ENCODE data around the gene RPTOR.

Gene RPTOR

GRCh38 chr17:81003711-81004475, 459.3 kb downstream of the RPTOR start (continued):
- peak; percentile 42; the same call in 1 of the 2 replicates for TF ChIP-seq KLF9 (tag by site-specific recombination; IDR thresholded peaks at IDR 0.05; ENCODE audit: low read depth)
- TF ChIP-seq YY2 (tag by site-specific recombination; IDR thresholded peaks at IDR 0.05), result no peak
- TF ChIP-seq, protein P1, sequence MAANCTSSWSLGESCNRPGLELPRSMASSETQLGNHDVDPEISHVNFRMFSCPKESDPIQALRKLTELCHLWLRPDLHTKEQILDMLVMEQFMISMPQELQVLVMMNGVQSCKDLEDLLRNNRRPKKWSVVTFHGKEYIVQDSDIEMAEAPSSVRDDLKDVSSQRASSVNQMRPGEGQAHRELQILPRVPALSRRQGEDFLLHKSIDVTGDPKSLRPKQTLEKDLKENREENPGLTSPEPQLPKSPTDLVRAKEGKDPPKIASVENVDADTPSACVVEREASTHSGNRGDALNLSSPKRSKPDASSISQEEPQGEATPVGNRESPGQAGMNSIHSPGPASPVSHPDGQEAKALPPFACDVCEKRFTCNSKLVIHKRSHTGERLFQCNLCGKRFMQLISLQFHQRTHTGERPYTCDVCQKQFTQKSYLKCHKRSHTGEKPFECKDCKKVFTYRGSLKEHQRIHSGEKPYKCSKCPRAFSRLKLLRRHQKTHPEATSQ (tag by site-specific recombination; IDR thresholded peaks at IDR 0.05), result no peak
- TF ChIP-seq ZFHX2 (tag by site-specific recombination; conservative IDR thresholded peaks at IDR 0.05), result peak; percentile 74
- no peak for TF ChIP-seq ZNF394 (tag by site-specific recombination; IDR thresholded peaks at IDR 0.05; ENCODE audit: borderline replicate concordance)
- TF ChIP-seq, protein P2, sequence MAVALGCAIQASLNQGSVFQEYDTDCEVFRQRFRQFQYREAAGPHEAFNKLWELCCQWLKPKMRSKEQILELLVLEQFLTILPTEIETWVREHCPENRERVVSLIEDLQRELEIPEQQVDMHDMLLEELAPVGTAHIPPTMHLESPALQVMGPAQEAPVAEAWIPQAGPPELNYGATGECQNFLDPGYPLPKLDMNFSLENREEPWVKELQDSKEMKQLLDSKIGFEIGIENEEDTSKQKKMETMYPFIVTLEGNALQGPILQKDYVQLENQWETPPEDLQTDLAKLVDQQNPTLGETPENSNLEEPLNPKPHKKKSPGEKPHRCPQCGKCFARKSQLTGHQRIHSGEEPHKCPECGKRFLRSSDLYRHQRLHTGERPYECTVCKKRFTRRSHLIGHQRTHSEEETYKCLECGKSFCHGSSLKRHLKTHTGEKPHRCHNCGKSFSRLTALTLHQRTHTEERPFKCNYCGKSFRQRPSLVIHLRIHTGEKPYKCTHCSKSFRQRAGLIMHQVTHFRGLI (tag by site-specific recombination; IDR thresholded peaks at IDR 0.05), result peak; percentile 86
- peak; percentile 100 for TF ChIP-seq ZNF146 (tag by site-specific recombination; IDR thresholded peaks at IDR 0.05)
- TF ChIP-seq ZNF423 (tag by site-specific recombination; IDR thresholded peaks at IDR 0.05), result no peak
- 0 out of 2 replicates have a peak, but pooled peaks have one; percentile 5 for TF ChIP-seq ZNF768 (tag by site-specific recombination; IDR thresholded peaks at IDR 0.05)
- TF ChIP-seq SP7 (tag by site-specific recombination; IDR thresholded peaks at IDR 0.05), result no peak
- 0 out of 2 replicates have a peak, but pooled peaks have one; percentile 16 for TF ChIP-seq WT1 (tag by site-specific recombination; IDR thresholded peaks at IDR 0.05)
- TF ChIP-seq ZNF391 (tag by site-specific recombination; IDR thresholded peaks at IDR 0.05; ENCODE audit: borderline replicate concordance, low read depth), result no peak
- TF ChIP-seq ZNF548 (tag by site-specific recombination; IDR thresholded peaks at IDR 0.05), result no peak
- TF ChIP-seq REST (tag by site-specific recombination; IDR thresholded peaks at IDR 0.05), result no peak

DNA sequence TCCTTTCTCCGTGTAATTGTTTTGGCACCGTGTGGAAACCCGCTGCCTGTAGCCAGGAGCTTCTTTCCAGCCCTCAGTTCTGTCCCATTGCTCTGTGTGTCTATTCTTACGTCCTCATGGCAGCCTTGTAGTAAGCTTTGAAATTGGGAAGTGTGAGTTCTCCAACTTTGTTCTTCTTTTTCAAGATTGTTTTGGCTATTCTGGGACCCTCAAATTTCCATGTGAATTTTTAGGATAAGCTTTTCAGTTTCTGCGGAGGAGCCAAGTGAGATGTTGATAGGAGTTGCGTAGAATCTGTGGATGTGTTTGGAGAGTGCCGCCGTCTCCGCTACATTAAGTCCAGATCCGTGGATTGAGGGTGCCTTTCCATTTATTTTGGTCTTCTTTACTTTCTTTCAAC, 462.3 kb downstream of the RPTOR start:
- Histone ChIP-seq H3K4me1 (ENCODE audit: control insufficient read depth, insufficient read depth, low read length) (peaks cover 9% of the 10 kb centered on the region), H3K27ac (ENCODE audit: extremely low read depth, low read depth, low read length) (no peak overlapping the region), H3K36me3 (ENCODE audit: control insufficient read depth in 2 of 2, insufficient read depth in 1 of 2, low read length in 2 of 2) (no peaks in the 10 kb centered on the region), H3K4me3 (ENCODE audit: low read depth, low read length) (no peak overlapping the region), H3K9me3 (ENCODE audit: control insufficient read depth, insufficient read depth, low read depth, low read length) (no peaks in the 10 kb centered on the region)
- CTCF ChIA-PET, result interaction anchor here (0.7 to 2.0 kb wide), 6 partner anchors 9 to 467 kb away, joined by 3 to 20 read pairs (median 5); no protein-coding TSS in a partner anchor
- POLR2A ChIA-PET, result interaction anchor here (1.5 kb wide), 1 partner anchor 552 kb away, joined by 3 read pairs; no protein-coding TSS in a partner anchor
- TF ChIP-seq ZNF426 (tag by site-specific recombination; IDR thresholded peaks at IDR 0.05), result no peak
- no peak for TF ChIP-seq ZNF561 (tag by site-specific recombination; IDR thresholded peaks at IDR 0.05; ENCODE audit: borderline replicate concordance)
- TF ChIP-seq ZNF677 (tag by site-specific recombination; IDR thresholded peaks at IDR 0.05), result no peak
- TF ChIP-seq, protein P3, sequence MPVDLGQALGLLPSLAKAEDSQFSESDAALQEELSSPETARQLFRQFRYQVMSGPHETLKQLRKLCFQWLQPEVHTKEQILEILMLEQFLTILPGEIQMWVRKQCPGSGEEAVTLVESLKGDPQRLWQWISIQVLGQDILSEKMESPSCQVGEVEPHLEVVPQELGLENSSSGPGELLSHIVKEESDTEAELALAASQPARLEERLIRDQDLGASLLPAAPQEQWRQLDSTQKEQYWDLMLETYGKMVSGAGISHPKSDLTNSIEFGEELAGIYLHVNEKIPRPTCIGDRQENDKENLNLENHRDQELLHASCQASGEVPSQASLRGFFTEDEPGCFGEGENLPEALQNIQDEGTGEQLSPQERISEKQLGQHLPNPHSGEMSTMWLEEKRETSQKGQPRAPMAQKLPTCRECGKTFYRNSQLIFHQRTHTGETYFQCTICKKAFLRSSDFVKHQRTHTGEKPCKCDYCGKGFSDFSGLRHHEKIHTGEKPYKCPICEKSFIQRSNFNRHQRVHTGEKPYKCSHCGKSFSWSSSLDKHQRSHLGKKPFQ (tag by site-specific recombination; IDR thresholded peaks at IDR 0.05), result no peak
- TF ChIP-seq ZNF274 (IDR thresholded peaks at IDR 0.05; ENCODE audit: low read length), result no peak
- no peak for TF ChIP-seq ZNF274 (tag by site-specific recombination; IDR thresholded peaks at IDR 0.05; ENCODE audit: borderline replicate concordance)
- TF ChIP-seq ZNF610 (tag by site-specific recombination; IDR thresholded peaks at IDR 0.05; ENCODE audit: borderline replicate concordance), result no peak
- TF ChIP-seq ZNF211 (tag by site-specific recombination; IDR thresholded peaks at IDR 0.05; ENCODE audit: low read depth), result no peak
- TF ChIP-seq ZNF292 (tag by site-specific recombination; IDR thresholded peaks at IDR 0.05; ENCODE audit: borderline replicate concordance, low read depth), result no peak
- no peak for TF ChIP-seq ZNF692 (tag by site-specific recombination; IDR thresholded peaks at IDR 0.05)
- TF ChIP-seq, protein P4, sequence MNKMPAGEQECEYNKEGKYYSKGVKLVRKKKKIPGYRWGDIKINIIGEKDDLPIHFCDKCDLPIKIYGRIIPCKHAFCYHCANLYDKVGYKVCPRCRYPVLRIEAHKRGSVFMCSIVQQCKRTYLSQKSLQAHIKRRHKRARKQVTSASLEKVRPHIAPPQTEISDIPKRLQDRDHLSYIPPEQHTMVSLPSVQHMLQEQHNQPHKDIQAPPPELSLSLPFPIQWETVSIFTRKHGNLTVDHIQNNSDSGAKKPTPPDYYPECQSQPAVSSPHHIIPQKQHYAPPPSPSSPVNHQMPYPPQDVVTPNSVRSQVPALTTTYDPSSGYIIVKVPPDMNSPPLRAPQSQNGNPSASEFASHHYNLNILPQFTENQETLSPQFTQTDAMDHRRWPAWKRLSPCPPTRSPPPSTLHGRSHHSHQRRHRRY (tag by site-specific recombination; IDR thresholded peaks at IDR 0.05), result no peak
